IMR-90 (cell line): ENCODE measurements around the gene RAB40C.

Experiments used
- BHLHE40 ChIP-seq: fragments of 150-350 bp; IDR thresholded peaks from 2 replicates; pipeline ENCODE4 v1.6.1; 2016; ENCODE audit warnings: mild to moderate bottlenecking, low read depth, low read length
- CEBPB ChIP-seq: IDR thresholded peaks from 2 replicates; pipeline ENCODE4 v1.6.1; 2012; ENCODE audit warnings: low read depth, low read length, improper control_type of control experiment
- CHD1 ChIP-seq: IDR thresholded peaks from 2 replicates; pipeline ENCODE4 v1.6.1; 2012; ENCODE audit warnings: low read depth, low read length, improper control_type of control experiment
- FOS ChIP-seq: fragments of 150-350 bp; IDR thresholded peaks from 2 replicates; pipeline ENCODE4 v1.6.1; 2016; ENCODE audit warnings: low read depth, low read length
- MAFK ChIP-seq: IDR thresholded peaks from 2 replicates; pipeline ENCODE4 v1.6.1; 2012; ENCODE audit warnings: low read depth, low read length, improper control_type of control experiment
- MAZ ChIP-seq: IDR thresholded peaks from 2 replicates; pipeline ENCODE4 v1.6.1; 2012; ENCODE audit warnings: low read depth, mild to moderate bottlenecking, low read length, improper control_type of control experiment, moderate library complexity, borderline replicate concordance
- NFE2L2 ChIP-seq: fragments of 150-350 bp; IDR thresholded peaks from 2 replicates; pipeline ENCODE4 v1.6.1; 2016; ENCODE audit warnings: low read depth, mild to moderate bottlenecking, low read length
- POLR2A ChIP-seq: IDR thresholded peaks from 2 replicates; pipeline ENCODE4 v1.6.1; 2012; ENCODE audit warnings: mild to moderate bottlenecking, low read depth, low read length
- RAD21 ChIP-seq: IDR thresholded peaks from 2 replicates; pipeline ENCODE4 v1.6.1; 2012; ENCODE audit warnings: low read length, improper control_type of control experiment
- RCOR1 ChIP-seq: IDR thresholded peaks from 2 replicates; pipeline ENCODE4 v1.6.1; 2012; ENCODE audit warnings: mild to moderate bottlenecking, low read length, improper control_type of control experiment; ENCODE audit not compliant: insufficient replicate concordance
- SMC3 ChIP-seq: fragments of 150-350 bp; IDR thresholded peaks from 2 replicates; pipeline ENCODE4 v1.6.1; 2016; ENCODE audit warnings: low read depth, mild to moderate bottlenecking, antibody characterized with exemption, low read length, moderate library complexity
- TF ChIP-seq, protein P1 (sequence below): conservative IDR thresholded peaks from 2 replicates; pipeline ENCODE4 v1.5.1; 2012; ENCODE audit warnings: mild to moderate bottlenecking, low read depth, low read length, improper control_type of control experiment

DNA sequence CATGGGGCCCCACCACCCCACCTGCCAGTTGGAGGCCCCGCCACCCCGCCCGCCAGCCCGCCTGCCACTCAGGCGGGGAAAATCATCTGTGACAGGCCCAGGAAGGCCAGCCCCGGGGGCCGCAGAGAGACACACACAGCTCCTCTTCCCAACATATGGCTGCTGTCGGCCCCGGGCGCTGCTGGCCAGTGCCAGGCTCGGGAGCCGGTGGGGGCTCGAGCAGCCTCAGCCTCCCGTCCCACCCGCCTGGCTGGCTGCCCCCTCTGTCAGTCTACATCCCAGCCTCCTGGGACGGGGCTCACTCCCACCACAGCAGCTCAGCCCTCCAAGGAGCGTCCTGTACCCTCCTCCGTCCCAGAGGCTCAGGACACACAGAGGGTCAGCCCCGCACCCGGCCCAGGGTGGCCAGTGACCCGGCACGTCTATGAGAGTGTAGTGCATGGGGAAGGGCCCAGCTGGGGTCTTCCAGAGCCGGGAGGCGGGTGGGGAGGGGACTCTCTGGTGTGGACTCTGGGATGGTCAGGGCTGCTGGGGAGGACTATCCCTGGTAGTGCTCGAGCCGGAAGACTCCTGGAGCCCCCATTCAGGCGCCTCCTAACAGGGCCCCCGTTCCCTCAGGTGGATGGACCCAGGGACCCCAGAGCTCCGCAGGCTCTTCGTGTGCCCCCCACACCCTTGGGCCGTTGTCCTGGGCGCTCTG, 33.2 kb upstream of the RAB40C start:
- TF ChIP-seq MAZ (no peak), SMC3 (no peak), FOS (no peak), RAD21 (no peak), MAFK (no peak), POLR2A (no peak), BHLHE40 (no peak), RCOR1 (no peak), CHD1 (no peak), CEBPB (no peak), NFE2L2 (no peak)
- TF ChIP-seq, protein P1, sequence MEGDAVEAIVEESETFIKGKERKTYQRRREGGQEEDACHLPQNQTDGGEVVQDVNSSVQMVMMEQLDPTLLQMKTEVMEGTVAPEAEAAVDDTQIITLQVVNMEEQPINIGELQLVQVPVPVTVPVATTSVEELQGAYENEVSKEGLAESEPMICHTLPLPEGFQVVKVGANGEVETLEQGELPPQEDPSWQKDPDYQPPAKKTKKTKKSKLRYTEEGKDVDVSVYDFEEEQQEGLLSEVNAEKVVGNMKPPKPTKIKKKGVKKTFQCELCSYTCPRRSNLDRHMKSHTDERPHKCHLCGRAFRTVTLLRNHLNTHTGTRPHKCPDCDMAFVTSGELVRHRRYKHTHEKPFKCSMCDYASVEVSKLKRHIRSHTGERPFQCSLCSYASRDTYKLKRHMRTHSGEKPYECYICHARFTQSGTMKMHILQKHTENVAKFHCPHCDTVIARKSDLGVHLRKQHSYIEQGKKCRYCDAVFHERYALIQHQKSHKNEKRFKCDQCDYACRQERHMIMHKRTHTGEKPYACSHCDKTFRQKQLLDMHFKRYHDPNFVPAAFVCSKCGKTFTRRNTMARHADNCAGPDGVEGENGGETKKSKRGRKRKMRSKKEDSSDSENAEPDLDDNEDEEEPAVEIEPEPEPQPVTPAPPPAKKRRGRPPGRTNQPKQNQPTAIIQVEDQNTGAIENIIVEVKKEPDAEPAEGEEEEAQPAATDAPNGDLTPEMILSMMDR = no peak
